HG02763 (cell line): Measurements from ENCODE around the gene TRDN.

Experiments
- ATAC-seq: cut with Tn5 transposase; IDR thresholded peaks from one replicate; pipeline ENCODE4 v1.9.1; 2021; ENCODE audit warnings: mild to moderate bottlenecking, moderate library complexity; ENCODE audit not compliant: unreplicated experiment

The TRDN gene

DNA sequence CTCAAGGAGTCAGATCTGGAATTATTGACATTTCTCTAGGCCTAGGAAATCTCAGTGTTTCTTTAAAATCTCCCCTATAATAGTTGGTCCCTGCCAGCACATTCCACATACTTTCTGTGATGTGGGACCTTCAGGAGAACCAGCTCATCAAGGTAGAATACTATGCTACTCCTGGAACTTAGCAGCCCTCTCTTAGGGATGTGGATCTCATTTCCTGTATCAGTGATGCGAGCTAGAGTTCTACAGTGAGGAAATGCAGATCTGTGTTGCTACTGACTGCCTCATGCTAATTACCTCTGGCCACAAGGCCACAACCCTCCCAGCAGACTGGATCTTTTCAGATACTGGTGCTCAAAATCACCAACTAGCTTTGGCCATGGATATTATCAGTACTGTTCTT is 446.9 kb downstream of the TRDN start:
- no peak for ATAC-seq

GRCh38 chr6:123182998-123183397 is 453.8 kb downstream of the TRDN start:
- ATAC-seq = no peak

- ATAC-seq = no peak
Observed at GRCh38 chr6:123176706-123177105, 460.0 kb downstream of the TRDN start.

DNA sequence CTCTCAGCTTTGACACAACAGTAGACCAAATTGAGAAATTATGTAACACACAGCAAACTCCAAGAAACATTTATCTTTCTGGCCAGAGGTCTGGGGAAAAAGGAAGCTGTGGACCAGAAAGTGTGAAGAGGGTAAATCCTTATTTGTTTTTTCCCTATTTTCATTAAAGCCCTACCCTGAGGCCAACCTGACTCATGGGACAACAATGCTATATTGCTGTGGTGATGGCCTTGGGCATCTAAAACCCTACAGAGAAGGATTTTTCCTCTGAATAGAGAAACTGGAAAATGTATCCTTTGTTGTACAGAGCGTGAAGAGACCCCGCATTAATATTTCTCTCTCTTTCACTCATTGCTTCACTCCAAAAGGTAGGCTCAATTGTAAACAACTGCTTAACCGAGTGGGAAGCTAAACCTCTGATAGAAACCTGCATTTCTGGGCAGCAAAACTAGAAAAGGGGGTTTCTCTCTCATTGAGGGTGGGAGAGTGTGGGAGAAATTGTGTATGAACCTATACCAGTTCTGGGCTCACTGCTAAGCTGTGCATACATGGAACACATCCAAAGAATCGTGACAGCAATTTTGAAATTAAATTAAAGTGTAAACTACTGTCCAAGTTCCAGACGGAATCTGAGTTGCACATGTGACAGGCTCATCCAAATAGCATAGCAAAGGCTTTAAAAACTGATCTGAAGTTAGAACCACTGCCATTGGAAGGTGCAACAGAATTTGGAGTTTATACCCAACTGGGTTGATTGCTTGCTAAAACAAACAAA is 465.2 kb downstream of the TRDN start:
- ATAC-seq = no peak

GRCh38 chr6:123169774-123170095 is 467.0 kb downstream of the TRDN start:
- ATAC-seq = no peak

- ATAC-seq = no peak
Observed at GRCh38 chr6:123168892-123169773, 467.6 kb downstream of the TRDN start.

DNA sequence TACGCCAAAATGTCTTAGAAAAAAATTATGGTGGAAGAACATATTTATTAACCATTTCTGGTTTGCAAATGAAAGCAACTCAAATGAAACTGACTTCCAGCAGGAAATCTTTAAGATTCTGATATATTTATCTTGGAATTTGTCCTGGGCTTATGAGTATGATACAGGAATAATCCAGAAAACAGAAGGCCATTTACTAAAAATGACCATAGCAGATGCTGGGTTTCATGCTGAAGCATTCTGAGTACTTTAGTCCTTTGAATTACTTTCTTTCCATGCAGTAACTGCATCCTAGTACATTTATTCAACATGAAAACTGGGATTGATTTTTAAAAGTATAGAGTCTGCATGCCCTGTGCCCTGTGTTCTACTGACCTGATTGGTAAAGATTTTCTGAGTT is 468.3 kb downstream of the TRDN start:
- no peak for ATAC-seq
